CD4-positive, alpha-beta T cell treated with Interleukin-6 for 4 hours (primary cell): ENCODE data around the gene SERINC2.
"Not testable (repeated sequence)": the region's sequence is repeated elsewhere in the genome, so short reads cannot be mapped to it uniquely, and the experiment has no call there.

Source experiments
- DNase-seq: peaks from one replicate; pipeline ENCODE4 v3.0.0-alpha.2; 2020; ENCODE audit warnings: mixed read lengths

The SERINC2 gene

DNA sequence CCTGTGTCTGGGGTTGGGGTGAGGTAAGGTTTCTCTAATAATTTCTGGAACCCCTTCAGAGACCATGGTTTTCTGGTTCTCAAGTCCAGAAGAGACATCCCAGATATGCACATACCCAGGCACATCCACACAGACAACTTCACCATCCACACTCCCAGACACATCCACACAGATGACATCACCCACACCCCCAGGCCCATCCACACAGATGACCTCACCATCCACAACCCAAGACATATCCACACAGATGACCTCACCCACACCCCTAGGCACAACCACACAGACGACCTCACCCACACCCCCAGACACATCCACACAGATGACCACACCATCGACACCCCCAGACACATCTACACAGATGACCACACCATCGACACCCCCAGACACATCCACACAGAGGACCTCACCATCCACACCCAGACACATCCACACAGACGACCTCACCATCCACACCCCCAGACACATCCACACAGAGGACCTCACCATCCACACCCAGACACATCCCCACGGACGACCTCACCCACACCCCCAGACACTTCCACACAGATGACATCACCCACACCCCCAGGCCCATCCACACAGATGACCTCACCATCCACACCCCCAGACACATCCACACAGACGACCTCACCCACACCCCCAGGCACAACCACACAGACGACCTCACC is 26.3 kb upstream of the SERINC2 start:
- not testable (repeated sequence) for DNase-seq

DNA sequence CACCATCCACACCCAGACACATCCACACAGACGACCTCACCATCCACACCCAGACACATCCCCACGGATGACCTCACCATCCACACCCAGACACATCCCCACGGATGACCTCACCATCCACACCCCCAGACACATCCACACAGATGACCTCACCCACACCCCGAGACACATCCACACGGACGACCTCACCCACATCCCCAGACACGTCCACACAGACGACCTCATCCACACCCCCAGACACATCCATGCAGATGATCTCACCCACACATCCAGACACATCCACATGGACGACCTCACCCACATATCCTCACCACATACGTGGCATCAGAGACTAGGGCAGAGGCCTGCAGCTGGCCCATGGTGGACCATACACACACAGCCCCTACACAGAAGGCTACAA is 25.4 kb upstream of the SERINC2 start:
- DNase-seq = no peak

DNA sequence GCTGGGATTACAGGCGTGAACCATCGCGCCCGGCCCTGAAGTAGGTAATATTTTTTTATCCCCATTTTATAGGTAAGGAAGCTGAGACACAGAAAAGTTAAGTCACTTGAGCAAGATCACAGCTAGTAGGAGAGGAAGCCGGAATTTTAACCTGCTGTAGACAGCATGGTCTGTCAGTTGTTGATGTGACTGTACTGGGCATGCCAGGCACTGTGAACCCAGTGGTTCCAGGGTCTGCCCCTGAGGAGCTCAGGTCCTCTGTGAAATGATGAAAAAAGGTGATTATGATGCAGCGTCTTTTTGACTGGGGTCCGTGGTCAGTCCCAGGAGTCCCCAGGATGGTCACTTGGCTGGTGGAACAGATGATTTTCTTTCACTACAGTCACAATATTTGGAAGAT is 23.4 kb upstream of the SERINC2 start:
- DNase-seq = no peak

DNA sequence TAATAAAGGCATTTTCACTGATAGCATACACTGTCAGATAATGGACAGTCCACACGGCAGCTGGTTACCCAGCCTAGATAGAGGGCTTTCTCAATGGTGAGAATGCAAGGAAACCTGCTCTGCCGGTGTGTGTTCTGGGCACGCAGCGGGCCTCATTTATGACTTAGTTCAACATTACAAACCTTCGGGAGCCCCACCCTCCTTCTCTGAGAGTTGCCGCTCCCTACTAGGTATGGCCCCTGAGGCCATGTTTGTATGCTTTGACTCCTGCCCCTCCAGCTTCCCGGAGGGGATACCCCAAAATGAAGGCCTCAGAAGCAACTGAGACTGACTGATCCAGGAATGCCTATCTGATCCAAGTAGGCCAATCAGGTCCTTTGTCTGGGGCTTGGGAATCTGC is 22.9 kb upstream of the SERINC2 start:
- no peak for DNase-seq

DNA sequence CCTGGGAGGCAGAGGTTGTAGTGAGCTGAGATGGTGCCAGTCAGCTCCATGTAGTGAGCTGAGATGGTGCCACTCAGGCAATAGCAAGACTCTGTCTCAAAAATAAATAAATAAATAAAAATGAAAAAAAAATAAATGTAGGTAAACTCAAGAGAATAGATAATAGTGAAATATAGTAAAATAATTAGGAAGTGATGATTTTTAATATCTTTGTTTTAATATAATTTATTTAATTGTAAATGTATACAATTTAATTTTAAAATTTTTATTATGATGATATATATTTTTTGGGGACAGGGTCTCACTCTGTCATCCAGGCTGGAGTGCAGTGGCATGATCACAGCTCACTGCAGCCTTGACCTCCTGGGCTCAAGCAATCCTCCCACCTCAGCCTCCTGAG is 19.6 kb upstream of the SERINC2 start:
- DNase-seq = no peak

DNA sequence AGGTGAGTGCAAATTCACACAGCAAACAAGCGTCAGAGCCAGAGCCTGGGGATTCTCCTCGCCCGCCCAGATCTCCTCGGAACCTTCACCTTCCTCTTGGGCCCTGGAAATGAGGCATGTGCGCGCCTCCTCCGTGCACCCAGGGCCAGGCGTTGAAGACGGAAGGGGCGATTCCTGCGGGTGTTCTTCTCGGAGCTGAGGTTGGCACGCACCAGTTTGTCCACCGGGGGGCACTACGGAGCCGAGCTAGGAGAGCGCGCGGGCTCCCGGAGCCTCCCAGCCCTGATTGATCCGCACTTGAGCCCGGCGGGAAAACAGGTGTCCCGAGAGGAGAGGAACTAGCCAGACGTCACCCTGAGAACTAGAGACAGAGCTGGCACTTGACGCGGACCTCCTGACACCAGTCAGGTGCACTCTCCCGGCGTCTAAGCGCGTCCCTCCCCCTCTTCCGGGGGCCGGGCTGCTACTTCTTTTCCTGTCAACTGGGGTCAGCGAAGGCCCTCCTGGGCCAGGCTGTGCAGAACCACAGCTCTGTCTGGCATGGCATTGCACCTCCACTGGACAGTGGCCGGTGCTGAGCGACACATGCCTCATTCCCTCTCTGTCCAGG is 18.3 kb upstream of the SERINC2 start:
- DNase-seq = peak; percentile 83

DNA sequence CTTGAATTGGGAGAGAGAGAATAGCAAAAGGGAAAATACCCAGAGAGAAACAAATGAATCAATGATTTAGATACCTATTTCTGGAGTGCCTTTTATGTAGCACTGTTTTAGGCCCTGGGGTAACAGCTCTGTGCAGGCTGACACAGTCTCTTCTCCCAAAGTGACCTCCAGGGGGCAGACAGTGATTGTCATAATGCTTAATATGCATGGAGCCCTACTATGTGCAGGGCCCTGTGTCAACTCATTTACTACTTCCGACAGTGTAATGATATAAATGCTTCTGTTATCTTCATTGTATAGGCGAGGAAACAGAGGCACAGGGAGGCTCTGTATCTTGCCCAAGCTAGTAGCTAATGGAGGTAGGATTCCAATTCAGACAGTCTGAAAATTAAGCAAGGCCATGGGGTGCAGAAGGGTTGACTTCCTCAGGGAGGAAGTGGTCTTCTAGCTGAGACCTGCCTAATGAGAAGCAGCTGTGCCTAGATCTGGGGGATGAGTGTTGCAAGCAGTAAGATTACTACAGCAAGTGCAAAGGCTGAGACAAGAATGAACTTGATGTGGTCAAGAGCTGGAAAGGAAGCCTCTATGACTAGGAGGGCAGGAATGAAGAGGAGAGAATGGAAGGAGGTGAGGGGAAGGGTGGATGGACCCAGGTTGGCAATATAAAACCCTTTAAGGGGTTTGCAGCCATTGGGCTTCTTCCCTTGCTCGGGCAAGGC is 16.2 kb upstream of the SERINC2 start:
- DNase-seq = no peak

DNA sequence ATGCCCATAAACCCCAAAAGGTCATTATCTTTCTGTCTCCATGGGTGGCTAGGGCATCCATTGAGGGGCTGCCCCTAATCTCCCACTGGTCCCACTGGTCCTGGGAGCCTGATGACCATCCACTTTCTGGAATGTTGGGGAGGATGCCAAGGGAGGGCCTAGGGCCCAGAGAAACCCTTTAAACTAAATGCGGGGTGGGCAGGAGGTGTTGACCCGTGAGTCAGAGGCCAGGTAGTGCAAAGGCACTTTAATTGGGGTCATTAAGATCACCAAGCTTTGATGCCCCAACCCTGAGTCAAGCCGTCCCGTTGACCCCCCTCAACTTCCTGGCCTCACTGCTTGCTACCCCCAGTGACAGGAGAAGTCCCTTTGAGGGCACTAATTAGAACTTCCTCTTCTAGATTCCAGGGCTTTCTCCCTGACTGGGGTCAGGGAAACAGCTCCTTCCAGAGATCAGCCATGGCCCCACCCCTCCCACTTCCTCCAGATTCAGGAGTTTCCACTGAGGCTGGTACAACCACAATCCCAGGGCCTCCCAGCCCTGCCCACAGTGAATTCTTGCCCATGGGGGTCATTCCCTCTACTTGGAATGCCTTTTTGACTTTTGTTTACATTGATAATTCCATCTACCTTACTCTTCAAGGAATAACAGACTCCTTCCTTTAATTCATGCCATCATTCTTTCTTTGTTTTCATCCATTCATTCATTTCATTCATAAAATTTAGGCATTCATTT is 15.5 kb upstream of the SERINC2 start:
- no peak for DNase-seq

DNA sequence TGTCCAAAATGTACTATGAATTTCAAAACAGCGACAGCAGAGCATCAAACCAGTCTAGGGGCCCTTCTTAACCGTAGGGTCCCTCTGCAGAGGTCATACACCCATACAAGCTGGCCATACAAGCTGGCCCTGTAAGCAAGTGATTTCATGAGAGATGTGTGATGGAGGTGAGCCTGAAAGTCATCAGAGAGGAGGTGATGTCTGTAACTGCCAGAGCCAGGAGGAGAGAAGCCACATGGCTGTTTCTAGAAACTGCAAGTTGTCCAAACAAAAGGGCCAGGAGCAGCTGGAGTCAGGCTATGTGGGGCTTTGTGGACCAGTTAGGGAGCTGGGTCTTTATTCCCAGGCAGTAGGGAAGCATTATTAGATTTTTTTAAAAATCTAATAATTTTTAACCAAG is 14.8 kb upstream of the SERINC2 start:
- DNase-seq = no peak

DNA sequence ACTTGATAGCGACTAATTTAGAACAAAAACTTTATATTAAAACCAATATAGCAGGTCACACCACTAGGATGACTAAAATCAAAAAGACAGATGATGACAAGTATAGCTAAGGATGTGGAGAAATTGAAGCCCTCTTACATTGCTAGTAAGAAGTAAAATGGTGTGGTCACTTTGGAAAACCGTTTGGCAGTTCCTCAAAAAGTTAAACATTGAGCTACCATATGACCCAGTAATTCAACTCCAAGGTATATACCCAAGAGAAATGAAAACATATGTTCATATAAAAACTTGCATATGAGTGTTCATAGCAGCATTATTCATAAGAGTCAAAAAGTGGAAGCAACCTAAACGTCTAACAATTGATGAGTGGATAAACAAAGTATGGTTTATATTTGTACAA is 13.0 kb upstream of the SERINC2 start:
- DNase-seq = no peak

DNA sequence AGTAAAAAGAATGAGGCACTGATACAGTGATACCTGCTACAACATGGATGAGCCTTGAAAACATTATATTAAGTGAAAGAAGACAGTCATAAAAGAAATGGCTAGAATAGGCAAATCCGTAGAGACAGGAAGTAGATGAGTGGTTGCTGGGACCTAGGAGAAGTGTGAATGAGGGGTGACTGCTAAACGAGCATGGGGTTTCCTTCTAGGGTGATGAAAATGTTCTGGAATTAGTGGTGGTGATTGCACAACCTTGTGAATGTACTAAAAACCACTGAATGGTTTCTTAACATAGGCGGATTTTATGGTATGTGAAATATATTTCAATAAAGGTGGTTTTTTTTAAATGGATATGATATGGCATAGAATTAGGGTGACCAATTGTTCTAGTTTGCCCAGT is 12.6 kb upstream of the SERINC2 start:
- no peak for DNase-seq

DNA sequence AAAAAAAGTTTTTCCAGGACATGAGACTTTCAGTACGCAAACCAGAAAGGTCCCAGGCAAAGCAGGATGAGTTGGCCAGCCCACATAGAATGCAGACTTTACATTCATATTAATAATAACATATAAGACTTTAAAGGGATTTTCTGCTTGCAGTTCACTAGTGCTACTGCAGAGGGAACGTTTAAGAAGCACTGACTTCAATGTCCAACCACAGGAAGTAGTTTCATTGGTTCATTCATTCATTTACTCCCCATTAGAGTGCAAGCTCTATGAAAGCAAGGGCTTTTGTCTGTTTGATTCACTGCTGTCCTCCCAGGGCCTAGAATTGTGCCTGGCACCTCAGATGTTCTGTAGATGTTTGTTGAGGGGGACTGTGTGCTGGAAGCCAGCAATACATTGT is 11.8 kb upstream of the SERINC2 start:
- no peak for DNase-seq

DNA sequence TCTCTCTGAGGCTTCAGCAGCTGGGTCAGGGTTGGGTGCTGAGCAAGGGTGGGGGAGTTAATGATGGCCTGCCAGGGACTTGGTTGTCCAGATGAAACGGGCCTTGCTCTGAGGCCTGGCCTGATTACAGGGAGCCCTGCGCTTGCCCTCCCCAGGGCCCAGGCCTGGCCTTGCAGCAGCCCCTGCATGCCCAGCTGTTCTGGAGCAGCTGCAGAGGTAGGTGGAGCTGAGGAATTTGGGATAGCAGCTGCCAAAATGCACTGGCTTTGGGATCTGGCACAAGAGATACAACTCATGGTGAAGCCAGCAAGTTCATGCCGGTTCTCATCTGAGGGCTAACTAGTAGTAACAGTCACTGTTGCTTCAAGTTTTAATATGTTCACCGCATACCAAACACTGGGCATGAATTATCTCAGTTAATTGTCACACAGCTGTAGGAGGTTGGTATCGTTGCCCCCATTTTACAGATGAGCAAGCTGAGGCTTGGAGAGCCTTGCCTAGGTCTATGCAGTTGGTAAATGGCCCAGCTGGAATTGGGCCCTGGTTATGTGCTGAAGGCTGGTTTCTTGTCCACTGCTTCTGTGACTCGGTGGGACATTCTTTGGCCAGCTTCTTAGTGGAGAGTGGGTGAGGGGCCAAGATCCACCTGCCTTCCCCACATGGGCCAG is 7.3 kb upstream of the SERINC2 start:
- DNase-seq = no peak

DNA sequence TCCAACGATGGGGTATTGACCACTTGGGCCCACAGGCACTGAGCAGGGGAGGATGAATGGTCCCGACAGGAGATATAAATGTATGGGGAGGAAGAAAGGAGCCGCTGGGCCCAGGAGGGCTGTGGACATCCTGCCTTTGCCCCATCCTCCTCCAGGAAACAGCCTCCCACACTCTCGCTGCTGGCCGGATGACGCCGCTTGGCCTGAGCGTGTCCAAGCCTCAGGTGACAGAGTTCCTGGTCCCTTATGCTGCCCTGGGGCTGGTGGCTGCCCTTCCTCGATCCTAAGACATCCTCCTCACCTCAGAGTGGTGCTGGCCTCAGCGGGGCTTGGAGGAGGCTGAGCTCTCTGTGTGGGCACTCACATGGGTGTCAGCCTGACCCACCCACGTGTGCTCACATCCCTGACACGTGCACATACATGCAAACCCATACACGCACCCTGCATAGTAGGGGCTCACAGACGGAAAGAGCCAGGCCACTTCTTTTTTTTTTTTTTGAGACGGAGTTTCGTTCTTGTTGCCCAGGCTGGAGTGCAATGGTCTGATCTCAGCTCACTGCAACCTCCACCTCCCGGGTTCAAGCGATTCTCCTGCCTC is 5.9 kb upstream of the SERINC2 start:
- no peak for DNase-seq

DNA sequence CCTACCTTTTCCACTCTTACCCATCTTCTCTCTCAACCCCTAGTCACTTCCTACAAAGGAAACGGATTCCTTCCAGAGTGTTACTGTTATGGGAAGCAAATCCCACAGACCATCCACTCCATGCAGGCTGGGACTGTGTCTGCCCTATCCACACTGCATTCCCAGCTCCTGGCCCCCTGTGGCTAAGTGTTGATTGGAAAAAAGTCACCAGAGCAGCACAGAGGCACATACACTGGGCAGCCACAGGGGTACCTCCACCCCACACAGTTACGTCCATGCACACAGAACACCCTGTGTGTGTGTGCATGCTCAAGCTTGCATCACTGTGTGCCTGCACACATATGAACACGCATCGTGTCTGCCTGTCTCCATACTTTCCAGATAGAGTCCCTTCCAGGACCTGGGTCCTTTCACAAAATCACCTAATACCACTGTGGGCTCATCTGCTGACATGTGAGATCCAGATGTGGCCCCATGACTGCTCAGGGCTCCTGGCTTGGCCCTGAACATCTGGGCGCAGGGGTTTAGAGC is 4.2 kb upstream of the SERINC2 start:
- no peak for DNase-seq

DNA sequence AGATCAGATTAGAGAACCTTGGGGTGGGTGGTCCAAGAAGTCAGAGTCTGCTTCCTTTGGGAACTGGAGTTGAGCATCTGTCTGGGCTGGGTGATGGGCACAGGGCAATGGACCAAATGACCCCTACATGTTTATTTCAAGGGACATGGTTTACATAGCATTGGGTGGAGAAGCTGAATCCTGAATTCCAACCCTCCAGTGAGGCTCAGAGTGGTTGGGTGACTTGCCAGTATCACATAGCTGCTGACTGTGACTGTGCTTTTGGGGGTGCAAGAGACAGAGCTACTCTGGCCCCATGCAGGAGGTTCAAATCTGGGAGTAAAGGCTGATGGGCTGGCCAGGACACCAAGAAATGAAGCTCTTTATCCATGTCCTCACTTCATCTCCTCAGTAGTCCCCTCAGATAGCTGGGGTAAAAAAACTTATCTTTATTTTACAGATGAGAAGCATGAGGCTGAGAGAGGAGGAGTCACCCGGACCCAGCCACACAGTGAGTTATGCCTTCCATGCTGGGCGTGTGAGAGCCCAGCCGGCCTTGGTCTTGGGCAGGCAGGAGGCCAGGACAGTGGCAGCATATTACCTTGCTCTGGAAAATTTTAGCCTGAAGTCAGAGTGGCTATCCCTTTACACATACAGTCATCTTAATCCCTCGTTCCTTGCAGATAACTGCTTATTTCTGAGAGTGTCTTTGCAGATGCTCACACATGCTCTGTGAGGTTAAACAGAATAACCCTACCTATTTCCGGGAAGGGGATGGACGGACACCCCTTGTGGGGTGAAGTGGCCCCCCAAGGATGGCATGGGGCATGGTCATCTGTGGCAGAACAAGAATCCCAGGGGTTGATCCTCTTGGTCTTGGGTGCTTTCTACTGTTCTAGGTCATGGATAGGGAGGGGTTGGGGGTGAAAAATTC is 2.8 kb upstream of the SERINC2 start:
- no peak for DNase-seq

DNA sequence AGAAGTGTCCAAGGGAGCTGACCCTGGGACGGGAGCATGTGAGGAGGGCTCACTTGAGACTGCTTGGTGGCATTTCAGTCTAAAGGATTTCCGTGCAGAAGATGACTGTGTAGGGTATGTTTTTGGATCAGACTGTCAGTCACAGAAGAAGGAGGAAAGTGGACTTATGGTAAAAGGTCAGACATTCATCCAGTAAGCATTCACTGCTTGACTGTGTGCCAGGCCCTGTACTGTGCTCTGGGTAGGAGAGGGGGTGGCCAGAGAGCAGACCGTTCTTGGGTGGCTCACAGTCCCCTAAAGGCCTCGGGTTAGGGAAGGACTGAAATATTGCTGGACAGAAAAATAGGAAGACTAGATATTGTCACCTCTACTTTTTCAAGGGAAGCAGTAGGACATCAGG is 2.1 kb upstream of the SERINC2 start:
- DNase-seq = no peak

DNA sequence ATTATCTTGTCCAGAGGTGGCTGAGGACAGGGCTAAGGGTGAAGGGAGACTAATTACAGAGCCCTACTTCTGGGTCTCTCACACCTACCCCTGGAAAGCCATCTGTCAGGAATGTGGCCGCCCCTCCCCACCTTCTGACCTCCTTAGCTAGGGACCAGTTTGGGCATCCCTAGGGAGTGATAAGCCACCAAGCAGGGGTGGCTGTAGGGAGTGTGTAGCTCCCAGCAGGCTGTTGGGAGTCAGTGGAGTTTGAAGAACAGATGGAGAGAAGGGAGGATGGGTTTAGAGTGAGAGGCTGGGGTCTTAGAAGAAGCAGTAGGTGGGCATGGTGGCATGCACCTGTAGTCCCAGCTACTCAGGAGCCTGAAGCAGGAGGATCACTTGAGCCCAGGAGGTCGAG is 808 bp upstream of the SERINC2 start:
- DNase-seq = no peak

DNA sequence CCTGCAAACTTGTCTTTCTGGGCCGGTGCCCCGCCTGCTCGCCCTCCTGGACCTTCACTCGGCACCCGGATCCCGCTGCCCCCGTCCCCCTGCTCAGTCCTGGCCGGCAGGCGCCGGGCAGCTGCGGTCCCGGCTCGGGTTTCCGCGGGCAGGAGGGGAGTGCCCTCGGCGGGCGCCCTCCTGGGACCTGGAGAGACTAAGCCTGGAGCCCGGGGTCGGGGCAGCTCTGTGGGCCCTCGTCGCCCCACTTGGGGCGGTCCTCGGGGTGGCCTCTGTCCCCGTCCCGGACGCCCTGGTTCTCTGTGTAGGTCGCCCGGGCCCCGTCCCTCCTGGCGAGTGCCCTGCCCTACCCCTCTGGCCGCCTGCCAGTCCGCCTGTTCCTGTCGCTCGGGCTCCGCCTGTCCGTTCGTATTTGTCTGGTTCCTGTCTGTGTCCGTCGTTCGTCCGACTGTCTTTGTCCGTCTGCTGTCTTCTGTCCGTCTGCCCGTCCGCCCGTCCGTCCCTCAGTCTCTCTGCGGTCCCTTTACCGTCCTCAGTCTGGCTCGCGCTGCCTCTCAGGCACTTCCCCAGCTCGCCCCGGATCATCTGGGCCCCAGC is 490 bp downstream of the SERINC2 start:
- peak; percentile 40 for DNase-seq

DNA sequence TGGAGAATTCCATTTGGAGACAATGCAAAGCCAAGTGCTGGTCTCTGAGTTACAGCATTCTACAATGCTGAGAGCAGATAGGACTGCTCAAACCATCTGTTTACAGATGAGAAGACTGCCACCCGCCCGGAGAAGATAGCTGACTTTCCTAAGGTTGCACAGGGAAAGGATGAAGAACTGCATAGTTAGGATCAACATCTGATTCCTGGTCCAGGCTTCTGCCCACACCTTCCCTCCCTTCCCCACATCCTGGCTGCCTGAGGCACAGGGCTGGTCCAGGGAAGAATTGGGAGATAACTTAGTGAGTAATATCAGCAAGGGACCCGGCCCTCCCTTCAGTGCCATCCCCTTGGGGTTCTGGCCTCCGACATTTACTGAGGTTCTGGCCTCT is 2.0 kb downstream of the SERINC2 start:
- no peak for DNase-seq

DNA sequence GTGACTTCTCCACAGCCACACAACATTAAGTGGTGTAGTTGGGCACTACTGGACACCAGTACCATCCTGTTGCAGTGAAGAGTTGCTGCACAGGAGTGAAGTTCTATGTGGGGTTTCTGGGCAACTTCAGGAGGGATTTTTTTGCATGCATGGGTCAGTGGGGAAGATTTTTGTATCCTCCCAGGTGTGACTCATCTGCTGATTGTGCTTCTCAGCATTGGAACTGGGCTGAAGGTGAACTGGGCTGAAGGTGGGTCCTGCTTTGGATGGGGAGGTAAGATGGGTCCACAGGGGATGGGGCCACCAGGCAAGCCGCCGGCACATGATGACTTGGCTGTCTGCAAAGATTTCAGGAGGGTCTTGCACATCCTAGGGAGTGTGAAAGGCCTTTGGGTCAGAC is 2.6 kb downstream of the SERINC2 start:
- DNase-seq = no peak
